ENCODE measurements around the gene RGS9. TPM values are rescaled to one million over a fixed set of nuclear protein-coding genes. Genes with fewer than 3 reads are reported as not detected.

The RGS9 gene
- total RNA-seq, 2 donors from 2014 or later: 7.4 to 9.9 TPM

- Histone ChIP-seq H3K4me3 (no peak overlapping the region), H3K4me1 (no peaks in the 10 kb centered on the region), H3K9ac (ENCODE audit: low read depth in 2 of 2, low read length in 2 of 2) (no peak overlapping the region), H3K9me3 (no peaks in the 10 kb centered on the region), H3K36me3 (no peaks in the 10 kb centered on the region), H3K27me3 (no peaks in the 10 kb centered on the region), H3K27ac (no peak overlapping the region)
- intact Hi-C loops (cut with DNase I): no loop called here
- TF ChIP-seq CTCF (IDR thresholded peaks at IDR 0.05): no peak
- no peak for DNase-seq
These were observed 29.6 kb downstream of the RGS9 start for GRCh38 chr17:65166787-65167186.

GRCh38 chr17:65167566-65167965 lies 30.4 kb downstream of the RGS9 start:
- no peak for DNase-seq
- no peak for TF ChIP-seq CTCF (IDR thresholded peaks at IDR 0.05)
- H3K9me3 ChIP-seq: no peaks in the 10 kb centered on the region
- H3K27me3 ChIP-seq: no peaks in the 10 kb centered on the region
- intact Hi-C loops (cut with DNase I): no loop called here
- no peak overlapping the region for H3K9ac ChIP-seq (ENCODE audit: low read depth in 2 of 2, low read length in 2 of 2)
- H3K36me3 ChIP-seq: no peaks in the 10 kb centered on the region
- H3K4me3 ChIP-seq: no peak overlapping the region
- no peaks in the 10 kb centered on the region for H3K4me1 ChIP-seq
- no peak overlapping the region for H3K27ac ChIP-seq

GRCh38 chr17:65169691-65170090 lies 32.5 kb downstream of the RGS9 start:
- no peaks in the 10 kb centered on the region for H3K27me3 ChIP-seq
- no peak for TF ChIP-seq CTCF (IDR thresholded peaks at IDR 0.05)
- no peaks in the 10 kb centered on the region for H3K36me3 ChIP-seq
- H3K27ac ChIP-seq: no peak overlapping the region
- intact Hi-C loops (cut with DNase I): no loop called here
- H3K4me3 ChIP-seq: no peak overlapping the region
- H3K9ac ChIP-seq (ENCODE audit: low read depth in 2 of 2, low read length in 2 of 2): no peak overlapping the region
- no peaks in the 10 kb centered on the region for H3K4me1 ChIP-seq
- no peaks in the 10 kb centered on the region for H3K9me3 ChIP-seq
- DNase-seq: no peak

GRCh38 chr17:65170839-65171238 lies 33.7 kb downstream of the RGS9 start:
- H3K4me1 ChIP-seq: no peaks in the 10 kb centered on the region
- no peaks in the 10 kb centered on the region for H3K9me3 ChIP-seq
- no peak for DNase-seq
- intact Hi-C loops (cut with DNase I): no loop called here
- H3K27me3 ChIP-seq: no peaks in the 10 kb centered on the region
- no peak overlapping the region for H3K9ac ChIP-seq (ENCODE audit: low read depth in 2 of 2, low read length in 2 of 2)
- no peak for TF ChIP-seq CTCF (IDR thresholded peaks at IDR 0.05)
- H3K27ac ChIP-seq: no peak overlapping the region
- no peak overlapping the region for H3K4me3 ChIP-seq
- no peaks in the 10 kb centered on the region for H3K36me3 ChIP-seq

- Histone ChIP-seq H3K27ac (no peak overlapping the region), H3K4me3 (no peak overlapping the region), H3K36me3 (no peaks in the 10 kb centered on the region), H3K9ac (ENCODE audit: low read depth in 2 of 2, low read length in 2 of 2) (no peak overlapping the region), H3K4me1 (no peaks in the 10 kb centered on the region), H3K27me3 (no peaks in the 10 kb centered on the region), H3K9me3 (no peaks in the 10 kb centered on the region)
- TF ChIP-seq CTCF (IDR thresholded peaks at IDR 0.05): no peak
- no peak for DNase-seq
- intact Hi-C loops (cut with DNase I): no loop called here
These were observed 34.6 kb downstream of the RGS9 start for GRCh38 chr17:65171752-65172151.
